Stimulated activated CD8-positive, alpha-beta memory T cell treated with anti-CD3 and anti-CD28 coated beads, Interleukin-15, amount 100 ng/mL, for 4 hours (primary cell): ENCODE measurements around the gene CHRND.

Experiments used
- DNase-seq, 2 donors: peaks; one replicate each; pipeline ENCODE4 v3.0.0-alpha.2; 2020; ENCODE audit warnings: low read depth in 2 of 2

The CHRND gene

DNA sequence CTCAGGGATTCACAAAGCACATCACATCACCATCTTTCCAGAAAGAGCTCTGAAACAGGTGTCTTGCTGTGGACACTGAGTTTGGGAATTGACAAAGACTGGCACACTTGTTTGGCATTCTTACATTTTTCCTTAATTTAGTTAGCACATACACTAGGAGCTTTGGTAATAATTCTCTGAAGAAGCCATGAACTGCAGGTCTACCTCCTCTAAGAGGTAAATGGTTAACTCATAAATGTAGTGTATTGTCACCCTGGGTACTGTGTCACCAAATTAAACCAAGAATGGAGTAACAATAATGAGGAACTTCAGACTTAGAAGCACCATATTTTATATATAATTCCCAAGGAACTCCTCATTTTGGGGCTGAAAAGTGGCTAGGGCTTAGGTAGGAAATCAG lies 47.1 kb downstream of the CHRND start:
- no peak for DNase-seq

DNA sequence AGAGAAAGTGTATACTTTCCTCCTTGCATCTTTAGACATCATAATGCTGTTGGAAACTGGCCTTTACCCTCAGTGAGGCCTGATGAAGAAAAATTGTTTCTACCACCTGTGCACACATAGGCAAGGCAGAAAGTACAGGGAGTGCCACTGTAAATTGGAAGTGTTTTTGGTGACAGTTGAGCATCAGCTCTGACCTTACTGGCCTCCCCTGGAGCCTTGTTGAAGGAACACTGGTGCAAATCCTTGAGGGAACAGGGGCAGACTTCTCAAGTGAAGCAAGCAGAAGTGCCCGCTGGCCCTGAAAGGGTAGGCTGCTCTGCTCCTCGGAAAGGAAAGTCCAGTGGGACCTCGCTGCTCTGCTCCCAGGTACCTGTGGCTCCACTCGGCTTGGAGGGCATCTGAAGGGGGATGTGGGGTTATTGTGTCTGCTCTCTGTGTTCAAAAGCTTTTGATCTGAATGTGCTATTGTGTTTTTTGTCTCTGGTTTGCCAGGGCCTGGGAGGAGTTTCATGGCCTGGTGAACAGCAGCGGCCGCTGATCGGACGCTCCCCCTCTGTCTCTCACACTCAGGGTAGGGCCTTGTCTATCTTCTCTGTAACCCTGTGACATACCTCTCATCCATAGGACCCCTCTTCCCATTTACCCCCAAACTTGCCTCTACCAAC lies 47.9 kb downstream of the CHRND start:
- no peak for DNase-seq

DNA sequence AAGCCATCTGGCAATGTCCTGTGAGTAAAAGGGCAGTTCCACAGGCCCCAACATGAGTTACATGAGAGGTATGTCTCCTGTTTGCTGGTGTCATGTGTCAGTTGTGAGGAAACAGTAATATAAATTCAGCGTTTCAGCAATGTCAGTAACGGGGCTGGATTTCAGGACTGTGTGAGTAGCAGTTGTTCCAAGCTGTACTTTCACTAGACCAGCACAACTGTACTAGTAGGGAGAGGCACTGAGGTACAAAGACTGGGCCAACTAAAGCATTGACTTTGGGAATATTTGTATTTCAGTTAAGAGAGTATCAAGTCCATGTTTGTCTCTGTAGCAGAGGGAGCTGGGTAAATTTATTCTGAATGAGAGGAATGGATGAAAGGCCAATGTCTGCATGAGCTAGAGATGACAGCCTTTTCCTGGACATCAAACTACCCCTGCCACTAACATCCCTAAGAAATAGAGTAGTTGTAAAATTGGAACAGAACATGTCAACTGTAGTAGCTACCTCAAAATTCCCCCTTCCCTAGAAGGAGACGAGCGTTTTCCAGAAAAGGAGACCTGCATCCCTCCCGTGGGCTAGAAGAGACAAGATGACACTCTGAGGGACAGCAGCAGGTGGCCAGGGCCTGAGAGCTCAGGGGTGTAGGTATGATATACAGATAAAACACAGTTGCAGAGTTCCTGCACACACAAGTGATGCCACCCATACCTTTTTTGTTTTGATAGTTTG lies 48.9 kb downstream of the CHRND start:
- no peak for DNase-seq

DNA sequence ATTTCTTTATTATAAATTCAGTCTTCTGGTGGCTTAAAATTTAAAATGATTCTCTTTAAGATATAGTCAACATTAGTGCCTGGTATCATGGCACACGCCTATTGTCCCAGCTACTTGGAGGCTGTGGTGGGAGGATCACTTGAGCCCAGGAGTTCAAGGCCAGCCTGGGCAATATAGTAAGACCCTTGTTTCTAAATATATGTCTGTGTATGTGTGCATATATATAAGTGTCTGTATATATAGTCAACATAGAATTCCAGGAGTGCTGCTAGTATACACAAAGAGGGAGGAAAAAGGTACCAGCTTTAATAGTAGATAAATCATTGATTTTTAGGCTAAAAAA lies 49.4 kb downstream of the CHRND start:
- no peak for DNase-seq

DNA sequence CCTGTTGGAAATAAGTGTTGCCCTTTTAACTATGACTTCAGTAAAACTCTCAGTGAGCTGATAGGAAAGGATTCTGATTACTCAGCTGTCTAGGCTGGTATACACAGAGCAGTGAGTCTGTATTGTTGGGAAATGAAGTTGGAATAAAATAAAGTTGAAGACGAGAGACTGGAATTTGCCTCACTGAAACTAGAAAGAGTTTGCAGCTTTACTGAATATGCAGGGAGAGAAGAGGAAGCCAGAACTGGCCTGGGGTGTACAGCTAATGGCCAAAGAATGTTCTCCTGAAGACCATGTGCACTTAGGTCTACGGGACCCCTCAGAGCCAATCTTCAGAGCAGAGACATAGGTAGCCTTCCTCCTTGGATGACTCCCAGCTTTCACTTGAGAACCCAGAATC lies 51.0 kb downstream of the CHRND start:
- no peak for DNase-seq

DNA sequence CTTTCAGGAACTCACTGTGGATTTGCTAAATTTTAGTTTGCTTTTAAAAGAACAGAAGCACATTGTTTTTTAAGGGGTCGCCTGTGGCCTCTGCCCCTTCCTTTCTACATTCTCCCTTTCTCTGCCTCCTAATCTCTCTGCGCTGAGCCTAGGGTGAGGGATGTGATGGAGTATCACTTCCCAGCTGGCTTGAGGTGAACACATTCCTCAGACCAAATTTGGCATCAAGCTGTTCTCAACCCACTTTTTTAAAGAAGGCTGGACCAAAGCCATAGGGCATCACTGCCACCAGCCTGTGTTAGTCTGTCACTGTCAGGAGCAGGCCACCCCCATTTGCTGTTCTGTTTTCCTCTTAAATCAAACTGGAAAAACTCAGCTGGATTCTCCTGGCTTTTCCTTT lies 51.9 kb downstream of the CHRND start:
- no peak for DNase-seq

DNA sequence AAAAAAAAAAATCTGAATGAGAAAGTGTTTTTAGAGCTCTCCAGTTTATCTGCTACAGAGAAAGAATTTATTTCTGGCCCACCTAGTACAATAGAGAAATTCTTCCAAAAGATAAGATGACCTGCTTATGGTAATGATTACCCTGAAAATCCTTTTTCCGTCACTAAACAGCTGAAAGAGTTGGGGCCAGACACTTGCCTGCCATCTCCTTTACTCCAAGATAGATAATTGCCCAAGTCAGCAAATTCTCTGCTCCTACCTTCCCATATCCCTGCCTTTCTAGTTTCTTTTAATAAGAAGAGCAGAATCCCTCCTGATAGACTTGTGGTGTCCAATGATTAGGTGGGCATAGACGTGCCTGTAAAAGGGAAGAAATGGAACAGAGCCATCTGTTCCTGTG lies 52.7 kb downstream of the CHRND start:
- no peak for DNase-seq

DNA sequence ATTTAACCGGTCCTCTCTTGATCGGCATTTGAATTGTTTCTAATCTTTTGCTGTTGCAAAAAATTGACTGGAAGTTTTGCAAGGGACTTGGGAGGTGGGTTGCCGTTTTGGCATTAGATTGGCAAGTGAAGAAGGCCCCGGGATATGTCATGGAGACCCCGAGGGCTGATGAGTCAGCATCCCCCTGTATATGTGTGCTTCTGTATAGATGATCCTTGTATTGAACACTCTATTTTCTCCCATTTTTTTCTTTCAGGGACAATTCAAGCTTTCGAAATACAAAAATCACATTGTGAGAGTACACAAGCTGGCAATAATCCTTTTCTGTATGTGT lies 54.7 kb downstream of the CHRND start:
- DNase-seq = no peak

DNA sequence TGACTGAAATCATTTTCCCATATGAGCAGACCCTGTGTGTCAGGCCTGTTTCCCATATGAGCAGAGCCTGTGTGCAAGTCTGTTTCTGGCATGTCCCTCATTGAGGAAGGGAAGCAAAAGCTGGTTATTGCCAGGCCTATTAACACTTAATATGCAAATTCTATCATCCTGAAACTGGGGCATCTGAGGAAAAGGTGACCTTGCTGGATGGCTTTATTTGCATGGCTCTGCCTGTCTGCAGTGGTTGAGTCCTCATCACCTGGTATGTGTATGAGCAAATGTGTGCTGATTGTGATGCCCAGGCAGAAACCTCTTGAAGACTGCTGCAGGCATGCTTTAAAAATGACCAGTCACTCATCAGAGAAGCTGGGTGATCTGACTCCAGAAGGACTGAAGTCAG lies 55.8 kb downstream of the CHRND start:
- DNase-seq = no peak

DNA sequence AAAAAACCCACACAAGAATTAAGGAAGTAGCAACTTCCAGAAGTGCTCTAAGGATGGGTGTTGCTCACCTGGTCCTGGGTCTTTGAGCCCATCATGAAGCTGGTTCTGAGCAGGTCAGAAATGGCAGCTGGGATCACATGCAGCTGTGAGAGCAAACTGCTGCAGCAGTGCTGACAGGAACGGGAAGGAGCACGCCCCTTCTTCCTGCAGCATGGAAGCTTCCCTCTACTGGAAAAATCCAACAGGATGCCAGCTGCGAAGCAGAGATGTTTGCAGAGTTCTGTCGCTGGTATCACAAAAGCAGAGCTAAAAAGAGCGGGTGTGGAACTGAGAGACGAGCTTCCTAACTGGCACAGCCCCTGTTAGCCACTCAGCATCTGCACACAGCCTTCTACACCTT lies 58.3 kb downstream of the CHRND start:
- no peak for DNase-seq
